Measurements from ENCODE around the gene MCM5.

MCM5 gene

GRCh38 chr22:35441489-35442100, 41.7 kb downstream of the MCM5 start:
- Histone ChIP-seq H3K27me3 (ENCODE audit: insufficient read depth, insufficient read length) (no peaks in the 10 kb centered on the region), H3K9me3 (ENCODE audit: insufficient read depth, low read length) (no peaks in the 10 kb centered on the region), H3K4me3 (ENCODE audit: insufficient read length, low read depth) (no peak overlapping the region), H3K9ac (ENCODE audit: insufficient read length, low read depth) (peak overlapping the region; percentile 10), H3K36me3 (ENCODE audit: insufficient read depth, insufficient read length, low read length) (no peaks in the 10 kb centered on the region), H3K4me1 (ENCODE audit: insufficient read depth, insufficient read length) (no peaks in the 10 kb centered on the region)
- no peak for DNase-seq (ENCODE audit: low read depth, low spot score)
- TF ChIP-seq ZNF274 (IDR thresholded peaks at IDR 0.05; ENCODE audit: low read depth, low read length) (no peak), SUZ12 (IDR thresholded peaks at IDR 0.05; ENCODE audit: extremely low read depth, insufficient read depth, insufficient read length) (no peak), YY1 (IDR thresholded peaks at IDR 0.05; ENCODE audit: insufficient read depth, insufficient read length) (no peak)

- TF ChIP-seq YY1 (IDR thresholded peaks at IDR 0.05; ENCODE audit: insufficient read depth, insufficient read length) (no peak), ZNF274 (IDR thresholded peaks at IDR 0.05; ENCODE audit: low read depth, low read length) (no peak), SUZ12 (IDR thresholded peaks at IDR 0.05; ENCODE audit: extremely low read depth, insufficient read depth, insufficient read length) (no peak)
- Histone ChIP-seq H3K9ac (ENCODE audit: insufficient read length, low read depth) (no peak overlapping the region), H3K27me3 (ENCODE audit: insufficient read depth, insufficient read length) (no peaks in the 10 kb centered on the region), H3K4me1 (ENCODE audit: insufficient read depth, insufficient read length) (no peaks in the 10 kb centered on the region), H3K36me3 (ENCODE audit: insufficient read depth, insufficient read length, low read length) (no peaks in the 10 kb centered on the region), H3K9me3 (ENCODE audit: insufficient read depth, low read length) (no peaks in the 10 kb centered on the region), H3K4me3 (ENCODE audit: insufficient read length, low read depth) (no peak overlapping the region)
- DNase-seq (ENCODE audit: low read depth, low spot score), result no peak
Observed at GRCh38 chr22:35442471-35442870, 42.5 kb downstream of the MCM5 start.

- TF ChIP-seq SUZ12 (IDR thresholded peaks at IDR 0.05; ENCODE audit: extremely low read depth, insufficient read depth, insufficient read length) (no peak), YY1 (IDR thresholded peaks at IDR 0.05; ENCODE audit: insufficient read depth, insufficient read length) (no peak), ZNF274 (IDR thresholded peaks at IDR 0.05; ENCODE audit: low read depth, low read length) (no peak)
- no peak overlapping the region for H3K4me3 ChIP-seq (ENCODE audit: insufficient read length, low read depth)
- no peaks in the 10 kb centered on the region for H3K9me3 ChIP-seq (ENCODE audit: insufficient read depth, low read length)
- DNase-seq (ENCODE audit: low read depth, low spot score), result no peak
- H3K27me3 ChIP-seq (ENCODE audit: insufficient read depth, insufficient read length), result no peaks in the 10 kb centered on the region
- H3K4me1 ChIP-seq (ENCODE audit: insufficient read depth, insufficient read length), result no peaks in the 10 kb centered on the region
- H3K9ac ChIP-seq (ENCODE audit: insufficient read length, low read depth), result no peak overlapping the region
- no peaks in the 10 kb centered on the region for H3K36me3 ChIP-seq (ENCODE audit: insufficient read depth, insufficient read length, low read length)
Observed at GRCh38 chr22:35443338-35443737, 43.4 kb downstream of the MCM5 start.

GRCh38 chr22:35443790-35444684, 44.1 kb downstream of the MCM5 start:
- no peak for DNase-seq (ENCODE audit: low read depth, low spot score)
- Histone ChIP-seq H3K36me3 (ENCODE audit: insufficient read depth, insufficient read length, low read length) (no peaks in the 10 kb centered on the region), H3K4me1 (ENCODE audit: insufficient read depth, insufficient read length) (peaks cover 2% of the 10 kb centered on the region), H3K27me3 (ENCODE audit: insufficient read depth, insufficient read length) (no peaks in the 10 kb centered on the region), H3K9me3 (ENCODE audit: insufficient read depth, low read length) (no peaks in the 10 kb centered on the region), H3K9ac (ENCODE audit: insufficient read length, low read depth) (no peak overlapping the region), H3K4me3 (ENCODE audit: insufficient read length, low read depth) (no peak overlapping the region)
- TF ChIP-seq ZNF274 (IDR thresholded peaks at IDR 0.05; ENCODE audit: low read depth, low read length), result no peak
- TF ChIP-seq YY1 (IDR thresholded peaks at IDR 0.05; ENCODE audit: insufficient read depth, insufficient read length), result no peak
- TF ChIP-seq SUZ12 (IDR thresholded peaks at IDR 0.05; ENCODE audit: extremely low read depth, insufficient read depth, insufficient read length), result no peak

- no peak for DNase-seq (ENCODE audit: low read depth, low spot score)
- H3K27me3 ChIP-seq (ENCODE audit: insufficient read depth, insufficient read length), result no peaks in the 10 kb centered on the region
- no peak overlapping the region for H3K9ac ChIP-seq (ENCODE audit: insufficient read length, low read depth)
- H3K4me1 ChIP-seq (ENCODE audit: insufficient read depth, insufficient read length), result peaks cover 2% of the 10 kb centered on the region
- no peaks in the 10 kb centered on the region for H3K9me3 ChIP-seq (ENCODE audit: insufficient read depth, low read length)
- H3K36me3 ChIP-seq (ENCODE audit: insufficient read depth, insufficient read length, low read length), result no peaks in the 10 kb centered on the region
- TF ChIP-seq YY1 (IDR thresholded peaks at IDR 0.05; ENCODE audit: insufficient read depth, insufficient read length), result no peak
- no peak for TF ChIP-seq SUZ12 (IDR thresholded peaks at IDR 0.05; ENCODE audit: extremely low read depth, insufficient read depth, insufficient read length)
- no peak for TF ChIP-seq ZNF274 (IDR thresholded peaks at IDR 0.05; ENCODE audit: low read depth, low read length)
- H3K4me3 ChIP-seq (ENCODE audit: insufficient read length, low read depth), result no peak overlapping the region
Observed at GRCh38 chr22:35444685-35445399, 44.9 kb downstream of the MCM5 start.

- H3K9ac ChIP-seq (ENCODE audit: insufficient read length, low read depth), result no peak overlapping the region
- peaks cover 5% of the 10 kb centered on the region for H3K36me3 ChIP-seq (ENCODE audit: insufficient read depth, insufficient read length, low read length)
- no peak for DNase-seq (ENCODE audit: low read depth, low spot score)
- no peaks in the 10 kb centered on the region for H3K27me3 ChIP-seq (ENCODE audit: insufficient read depth, insufficient read length)
- H3K9me3 ChIP-seq (ENCODE audit: insufficient read depth, low read length), result no peaks in the 10 kb centered on the region
- TF ChIP-seq YY1 (IDR thresholded peaks at IDR 0.05; ENCODE audit: insufficient read depth, insufficient read length), result no peak
- no peak for TF ChIP-seq SUZ12 (IDR thresholded peaks at IDR 0.05; ENCODE audit: extremely low read depth, insufficient read depth, insufficient read length)
- no peak for TF ChIP-seq ZNF274 (IDR thresholded peaks at IDR 0.05; ENCODE audit: low read depth, low read length)
- H3K4me3 ChIP-seq (ENCODE audit: insufficient read length, low read depth), result no peak overlapping the region
- peaks cover 2% of the 10 kb centered on the region for H3K4me1 ChIP-seq (ENCODE audit: insufficient read depth, insufficient read length)
Observed at GRCh38 chr22:35445933-35446332, 46.0 kb downstream of the MCM5 start.

GRCh38 chr22:35446365-35446764, 46.4 kb downstream of the MCM5 start:
- no peaks in the 10 kb centered on the region for H3K27me3 ChIP-seq (ENCODE audit: insufficient read depth, insufficient read length)
- H3K9ac ChIP-seq (ENCODE audit: insufficient read length, low read depth), result no peak overlapping the region
- H3K9me3 ChIP-seq (ENCODE audit: insufficient read depth, low read length), result no peaks in the 10 kb centered on the region
- H3K4me3 ChIP-seq (ENCODE audit: insufficient read length, low read depth), result no peak overlapping the region
- DNase-seq (ENCODE audit: low read depth, low spot score), result no peak
- peaks cover 5% of the 10 kb centered on the region for H3K36me3 ChIP-seq (ENCODE audit: insufficient read depth, insufficient read length, low read length)
- no peak for TF ChIP-seq YY1 (IDR thresholded peaks at IDR 0.05; ENCODE audit: insufficient read depth, insufficient read length)
- peaks cover 2% of the 10 kb centered on the region for H3K4me1 ChIP-seq (ENCODE audit: insufficient read depth, insufficient read length)
